HEK293 (cell line): Measurements from ENCODE around the gene FHAD1.

Source experiments
- HIC1 ChIP-seq: fragments of 450-650 bp; formaldehyde crosslinking; IDR thresholded peaks from 2 replicates; pipeline ENCODE4 v1.5.1; 2016; ENCODE audit warnings: missing biosample characterization, missing genetic modification characterization
- KLF16 ChIP-seq: fragments of 450-650 bp; formaldehyde crosslinking; IDR thresholded peaks from 2 replicates; pipeline ENCODE4 v1.5.1; 2017; ENCODE audit warnings: missing biosample characterization, missing genetic modification characterization
- RBAK ChIP-seq: fragments of 450-650 bp; formaldehyde crosslinking; IDR thresholded peaks from 2 replicates; pipeline ENCODE4 v1.5.1; 2016; ENCODE audit warnings: missing biosample characterization, missing genetic modification characterization
- TSHZ1 ChIP-seq: fragments of 450-650 bp; formaldehyde crosslinking; IDR thresholded peaks from 2 replicates; pipeline ENCODE4 v1.5.1; 2016; ENCODE audit warnings: missing biosample characterization, missing genetic modification characterization, borderline replicate concordance
- WT1 ChIP-seq: fragments of 450-650 bp; formaldehyde crosslinking; IDR thresholded peaks from 2 replicates; pipeline ENCODE4 v1.5.1; 2016; ENCODE audit warnings: missing biosample characterization, missing genetic modification characterization
- ZBTB44 ChIP-seq: fragments of 450-650 bp; IDR thresholded peaks from 2 replicates; pipeline ENCODE4 v1.5.1; 2018; ENCODE audit warnings: missing biosample characterization, mild to moderate bottlenecking, missing genetic modification characterization
- ZEB2 ChIP-seq: fragments of 450-650 bp; formaldehyde crosslinking; IDR thresholded peaks from 2 replicates; pipeline ENCODE4 v1.5.1; 2016; ENCODE audit warnings: missing biosample characterization, missing genetic modification characterization
- ZFP37 ChIP-seq: fragments of 450-650 bp; formaldehyde crosslinking; IDR thresholded peaks from 2 replicates; pipeline ENCODE4 v1.5.1; 2016; ENCODE audit warnings: missing biosample characterization, missing genetic modification characterization
- ZFP69B ChIP-seq: fragments of 450-650 bp; formaldehyde crosslinking; IDR thresholded peaks from 2 replicates; pipeline ENCODE4 v1.5.1; 2016; ENCODE audit warnings: missing biosample characterization, missing genetic modification characterization
- ZIC2 ChIP-seq: fragments of 450-650 bp; formaldehyde crosslinking; IDR thresholded peaks from 2 replicates; pipeline ENCODE4 v1.5.1; 2016; ENCODE audit warnings: missing biosample characterization, missing genetic modification characterization
- ZNF112 ChIP-seq: fragments of 450-650 bp; formaldehyde crosslinking; IDR thresholded peaks from 2 replicates; pipeline ENCODE4 v1.5.0; 2017; ENCODE audit warnings: missing biosample characterization, missing genetic modification characterization
- ZNF202 ChIP-seq: fragments of 450-650 bp; formaldehyde crosslinking; IDR thresholded peaks from 2 replicates; pipeline ENCODE4 v1.5.1; 2016; ENCODE audit warnings: missing biosample characterization, missing genetic modification characterization, borderline replicate concordance
- ZNF223 ChIP-seq: fragments of 450-650 bp; formaldehyde crosslinking; IDR thresholded peaks from 2 replicates; pipeline ENCODE4 v1.5.1; 2016; ENCODE audit warnings: missing biosample characterization, missing genetic modification characterization
- ZNF23 ChIP-seq: fragments of 450-650 bp; formaldehyde crosslinking; IDR thresholded peaks from 2 replicates; pipeline ENCODE4 v1.5.1; 2016; ENCODE audit warnings: missing biosample characterization, missing genetic modification characterization, borderline replicate concordance
- ZNF37A ChIP-seq: fragments of 450-650 bp; IDR thresholded peaks from 2 replicates; pipeline ENCODE4 v1.5.1; 2018; ENCODE audit warnings: missing biosample characterization, missing genetic modification characterization
- ZNF426 ChIP-seq: fragments of 450-650 bp; formaldehyde crosslinking; IDR thresholded peaks from 2 replicates; pipeline ENCODE4 v1.5.1; 2017; ENCODE audit warnings: missing biosample characterization, missing genetic modification characterization, mild to moderate bottlenecking, inconsistent platforms, moderate library complexity
- ZNF544 ChIP-seq: fragments of 450-650 bp; formaldehyde crosslinking; IDR thresholded peaks from 2 replicates; pipeline ENCODE4 v1.5.0; 2017; ENCODE audit warnings: missing biosample characterization, missing genetic modification characterization
- ZNF548 ChIP-seq: fragments of 450-650 bp; formaldehyde crosslinking; IDR thresholded peaks from 2 replicates; pipeline ENCODE4 v1.5.1; 2016; ENCODE audit warnings: missing biosample characterization, missing genetic modification characterization
- ZNF571 ChIP-seq: fragments of 450-650 bp; formaldehyde crosslinking; IDR thresholded peaks from 2 replicates; pipeline ENCODE4 v1.5.0; 2017; ENCODE audit warnings: missing biosample characterization, missing genetic modification characterization
- ZNF626 ChIP-seq: fragments of 450-650 bp; sonication (Bioruptor Pico); formaldehyde crosslinking; IDR thresholded peaks from 2 replicates; pipeline ENCODE4 v1.5.1; 2018; ENCODE audit warnings: missing biosample characterization, missing genetic modification characterization, inconsistent platforms
- ZNF670 ChIP-seq: fragments of 450-650 bp; formaldehyde crosslinking; IDR thresholded peaks from 2 replicates; pipeline ENCODE4 v1.5.1; 2016; ENCODE audit warnings: missing biosample characterization, missing genetic modification characterization, low read depth
- ZNF692 ChIP-seq: fragments of 450-650 bp; formaldehyde crosslinking; IDR thresholded peaks from 2 replicates; pipeline ENCODE4 v1.5.1; 2016; ENCODE audit warnings: missing biosample characterization, missing genetic modification characterization
- ZXDB ChIP-seq: fragments of 450-650 bp; formaldehyde crosslinking; IDR thresholded peaks from 2 replicates; pipeline ENCODE4 v1.5.1; 2016; ENCODE audit warnings: missing biosample characterization, missing genetic modification characterization
- TF ChIP-seq, protein P1 (sequence below): fragments of 450-650 bp; formaldehyde crosslinking; conservative IDR thresholded peaks from 2 replicates; pipeline ENCODE4 v1.5.1; 2016; ENCODE audit warnings: low read depth, missing biosample characterization, missing genetic modification characterization

FHAD1 gene

GRCh38 chr1:15326691-15327588 is 79.9 kb downstream of the FHAD1 start (continued):
- TF ChIP-seq ZBTB44 (tag by site-specific recombination) (0 out of 2 replicates have a peak, but pooled peaks have one; percentile 24), ZFP69B (tag by site-specific recombination) (peak; percentile 96), ZNF626 (tag by site-specific recombination) (no peak), ZNF692 (tag by site-specific recombination) (peak; percentile 97), RBAK (tag by site-specific recombination) (no peak), HIC1 (tag by site-specific recombination) (no peak), ZNF223 (tag by site-specific recombination) (0 out of 2 replicates have a peak, but pooled peaks have one; percentile 46), ZNF670 (no peak), ZXDB (0 out of 2 replicates have a peak, but pooled peaks have one; percentile 21), ZEB2 (tag by site-specific recombination) (peak; percentile 57; the same call in 1 of the 2 replicates), WT1 (tag by site-specific recombination) (peak; percentile 51; the same call in 1 of the 2 replicates), ZNF23 (tag by site-specific recombination) (no peak), ZNF544 (tag by site-specific recombination) (no peak), ZNF112 (no peak), TSHZ1 (tag by site-specific recombination) (no peak; the same call in 1 of the 2 replicates), KLF16 (tag by site-specific recombination) (no peak), ZNF202 (no peak), ZNF426 (tag by site-specific recombination) (no peak), ZFP37 (tag by site-specific recombination) (no peak), ZNF571 (no peak), ZNF548 (tag by site-specific recombination) (no peak), ZIC2 (tag by site-specific recombination) (peak; percentile 94), ZNF37A (no peak)
- TF ChIP-seq, protein P1, sequence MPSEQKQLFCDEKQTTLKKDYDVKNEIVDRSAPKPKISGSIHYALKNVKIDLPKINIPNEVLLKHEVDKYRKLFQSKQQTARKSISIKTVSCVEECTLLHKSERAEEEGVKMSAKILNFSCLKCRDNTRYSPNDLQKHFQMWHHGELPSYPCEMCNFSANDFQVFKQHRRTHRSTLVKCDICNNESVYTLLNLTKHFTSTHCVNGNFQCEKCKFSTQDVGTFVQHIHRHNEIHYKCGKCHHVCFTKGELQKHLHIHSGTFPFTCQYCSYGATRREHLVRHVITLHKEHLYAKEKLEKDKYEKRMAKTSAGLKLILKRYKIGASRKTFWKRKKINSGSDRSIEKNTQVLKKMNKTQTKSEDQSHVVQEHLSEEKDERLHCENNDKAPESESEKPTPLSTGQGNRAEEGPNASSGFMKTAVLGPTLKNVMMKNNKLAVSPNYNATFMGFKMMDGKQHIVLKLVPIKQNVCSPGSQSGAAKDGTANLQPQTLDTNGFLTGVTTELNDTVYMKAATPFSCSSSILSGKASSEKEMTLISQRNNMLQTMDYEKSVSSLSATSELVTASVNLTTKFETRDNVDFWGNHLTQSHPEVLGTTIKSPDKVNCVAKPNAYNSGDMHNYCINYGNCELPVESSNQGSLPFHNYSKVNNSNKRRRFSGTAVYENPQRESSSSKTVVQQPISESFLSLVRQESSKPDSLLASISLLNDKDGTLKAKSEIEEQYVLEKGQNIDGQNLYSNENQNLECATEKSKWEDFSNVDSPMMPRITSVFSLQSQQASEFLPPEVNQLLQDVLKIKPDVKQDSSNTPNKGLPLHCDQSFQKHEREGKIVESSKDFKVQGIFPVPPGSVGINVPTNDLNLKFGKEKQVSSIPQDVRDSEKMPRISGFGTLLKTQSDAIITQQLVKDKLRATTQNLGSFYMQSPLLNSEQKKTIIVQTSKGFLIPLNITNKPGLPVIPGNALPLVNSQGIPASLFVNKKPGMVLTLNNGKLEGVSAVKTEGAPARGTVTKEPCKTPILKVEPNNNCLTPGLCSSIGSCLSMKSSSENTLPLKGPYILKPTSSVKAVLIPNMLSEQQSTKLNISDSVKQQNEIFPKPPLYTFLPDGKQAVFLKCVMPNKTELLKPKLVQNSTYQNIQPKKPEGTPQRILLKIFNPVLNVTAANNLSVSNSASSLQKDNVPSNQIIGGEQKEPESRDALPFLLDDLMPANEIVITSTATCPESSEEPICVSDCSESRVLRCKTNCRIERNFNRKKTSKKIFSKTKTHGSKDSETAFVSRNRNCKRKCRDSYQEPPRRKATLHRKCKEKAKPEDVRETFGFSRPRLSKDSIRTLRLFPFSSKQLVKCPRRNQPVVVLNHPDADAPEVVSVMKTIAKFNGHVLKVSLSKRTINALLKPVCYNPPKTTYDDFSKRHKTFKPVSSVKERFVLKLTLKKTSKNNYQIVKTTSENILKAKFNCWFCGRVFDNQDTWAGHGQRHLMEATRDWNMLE (tag by site-specific recombination) = no peak
